ENCODE data around the gene PDZRN4.
"Not testable (repeated sequence)": the region's sequence is repeated elsewhere in the genome, so short reads cannot be mapped to it uniquely, and the experiment has no call there.

The PDZRN4 gene

GRCh38 chr12:41189395-41190251 is 1.5 kb downstream of the PDZRN4 start:
- no peak overlapping the region for H3K9ac ChIP-seq (ENCODE audit: low read depth, low read length)
- H3K4me3 ChIP-seq (ENCODE audit: low read length) = no peak overlapping the region
- no peaks in the 10 kb centered on the region for H3K9me3 ChIP-seq (replicated peaks; ENCODE audit: low read length)
- no peaks in the 10 kb centered on the region for H3K4me1 ChIP-seq (ENCODE audit: control insufficient read depth, insufficient read depth, low read length)
- H3K4me2 ChIP-seq (ENCODE audit: low read length) = peak overlapping the region; percentile 30
- H3K27me3 ChIP-seq (ENCODE audit: control insufficient read depth, insufficient read depth, low read length) = peaks cover 41% of the 10 kb centered on the region
- no peaks in the 10 kb centered on the region for H3K36me3 ChIP-seq (ENCODE audit: insufficient read depth, low read length)

GRCh38 chr12:41190338-41190737 is 2.2 kb downstream of the PDZRN4 start:
- no peak overlapping the region for H3K4me3 ChIP-seq (ENCODE audit: low read length)

GRCh38 chr12:41191549-41191948 is 3.4 kb downstream of the PDZRN4 start:
- not testable (repeated sequence) for H3K9me3 ChIP-seq (replicated peaks; ENCODE audit: low read length); H3K4me2 ChIP-seq (ENCODE audit: low read length); H3K36me3 ChIP-seq (ENCODE audit: insufficient read depth, low read length); H3K4me1 ChIP-seq (ENCODE audit: control insufficient read depth, insufficient read depth, low read length); H3K9ac ChIP-seq (ENCODE audit: low read depth, low read length); H3K4me3 ChIP-seq (ENCODE audit: low read length)
- H3K27me3 ChIP-seq (ENCODE audit: control insufficient read depth, insufficient read depth, low read length) = peaks cover 41% of the 10 kb centered on the region

More at GRCh38 chr12:41190338-41190737, 2.2 kb downstream of the PDZRN4 start:
- Histone ChIP-seq H3K27me3 (ENCODE audit: control insufficient read depth, insufficient read depth, low read length) (peaks cover 41% of the 10 kb centered on the region), H3K4me2 (ENCODE audit: low read length) (no peak overlapping the region), H3K4me1 (ENCODE audit: control insufficient read depth, insufficient read depth, low read length) (no peaks in the 10 kb centered on the region), H3K9ac (ENCODE audit: low read depth, low read length) (no peak overlapping the region), H3K36me3 (ENCODE audit: insufficient read depth, low read length) (no peaks in the 10 kb centered on the region), H3K9me3 (replicated peaks; ENCODE audit: low read length) (no peaks in the 10 kb centered on the region)

GRCh38 chr12:41193311-41193710 is 5.2 kb downstream of the PDZRN4 start:
- Histone ChIP-seq H3K4me3 (ENCODE audit: low read length) (no peak overlapping the region), H3K27me3 (ENCODE audit: control insufficient read depth, insufficient read depth, low read length) (peaks cover 27% of the 10 kb centered on the region), H3K4me1 (ENCODE audit: control insufficient read depth, insufficient read depth, low read length) (no peaks in the 10 kb centered on the region), H3K9ac (ENCODE audit: low read depth, low read length) (no peak overlapping the region), H3K36me3 (ENCODE audit: insufficient read depth, low read length) (no peaks in the 10 kb centered on the region), H3K9me3 (replicated peaks; ENCODE audit: low read length) (no peaks in the 10 kb centered on the region), H3K4me2 (ENCODE audit: low read length) (no peak overlapping the region)

- H3K9me3 ChIP-seq (replicated peaks; ENCODE audit: low read length) = no peaks in the 10 kb centered on the region
- H3K36me3 ChIP-seq (ENCODE audit: insufficient read depth, low read length) = no peaks in the 10 kb centered on the region
- no peak overlapping the region for H3K4me3 ChIP-seq (ENCODE audit: low read length)
- H3K4me2 ChIP-seq (ENCODE audit: low read length) = no peak overlapping the region
- H3K4me1 ChIP-seq (ENCODE audit: control insufficient read depth, insufficient read depth, low read length) = no peaks in the 10 kb centered on the region
- H3K9ac ChIP-seq (ENCODE audit: low read depth, low read length) = no peak overlapping the region
- peaks cover 10% of the 10 kb centered on the region for H3K27me3 ChIP-seq (ENCODE audit: control insufficient read depth, insufficient read depth, low read length)
These were observed 13.9 kb downstream of the PDZRN4 start for GRCh38 chr12:41202051-41202450.

- H3K4me3 ChIP-seq (ENCODE audit: low read length) = no peak overlapping the region
- no peak overlapping the region for H3K9ac ChIP-seq (ENCODE audit: low read depth, low read length)
- H3K27me3 ChIP-seq (ENCODE audit: control insufficient read depth, insufficient read depth, low read length) = peaks cover 10% of the 10 kb centered on the region
These were observed 17.1 kb downstream of the PDZRN4 start for GRCh38 chr12:41205070-41205709.

GRCh38 chr12:41206298-41206697 is 18.2 kb downstream of the PDZRN4 start:
- no peaks in the 10 kb centered on the region for H3K4me1 ChIP-seq (ENCODE audit: control insufficient read depth, insufficient read depth, low read length)
- H3K4me2 ChIP-seq (ENCODE audit: low read length) = no peak overlapping the region
- no peak overlapping the region for H3K4me3 ChIP-seq (ENCODE audit: low read length)
- H3K27me3 ChIP-seq (ENCODE audit: control insufficient read depth, insufficient read depth, low read length) = peaks cover 10% of the 10 kb centered on the region
- no peaks in the 10 kb centered on the region for H3K9me3 ChIP-seq (replicated peaks; ENCODE audit: low read length)
- H3K9ac ChIP-seq (ENCODE audit: low read depth, low read length) = no peak overlapping the region
- H3K36me3 ChIP-seq (ENCODE audit: insufficient read depth, low read length) = no peaks in the 10 kb centered on the region

More at GRCh38 chr12:41205070-41205709, 17.1 kb downstream of the PDZRN4 start:
- H3K4me2 ChIP-seq (ENCODE audit: low read length) = no peak overlapping the region
- no peaks in the 10 kb centered on the region for H3K9me3 ChIP-seq (replicated peaks; ENCODE audit: low read length)
- H3K36me3 ChIP-seq (ENCODE audit: insufficient read depth, low read length) = no peaks in the 10 kb centered on the region
- no peaks in the 10 kb centered on the region for H3K4me1 ChIP-seq (ENCODE audit: control insufficient read depth, insufficient read depth, low read length)

GRCh38 chr12:41211448-41211847 is 23.3 kb downstream of the PDZRN4 start:
- Histone ChIP-seq H3K36me3 (ENCODE audit: insufficient read depth, low read length) (no peaks in the 10 kb centered on the region), H3K4me3 (ENCODE audit: low read length) (no peak overlapping the region), H3K9me3 (replicated peaks; ENCODE audit: low read length) (no peaks in the 10 kb centered on the region), H3K27me3 (ENCODE audit: control insufficient read depth, insufficient read depth, low read length) (peaks cover 5% of the 10 kb centered on the region), H3K4me2 (ENCODE audit: low read length) (no peak overlapping the region), H3K9ac (ENCODE audit: low read depth, low read length) (no peak overlapping the region), H3K4me1 (ENCODE audit: control insufficient read depth, insufficient read depth, low read length) (no peaks in the 10 kb centered on the region)

- no peak overlapping the region for H3K4me3 ChIP-seq (ENCODE audit: low read length)
- no peak overlapping the region for H3K9ac ChIP-seq (ENCODE audit: low read depth, low read length)
- H3K9me3 ChIP-seq (replicated peaks; ENCODE audit: low read length) = no peaks in the 10 kb centered on the region
- H3K36me3 ChIP-seq (ENCODE audit: insufficient read depth, low read length) = no peaks in the 10 kb centered on the region
- H3K27me3 ChIP-seq (ENCODE audit: control insufficient read depth, insufficient read depth, low read length) = peaks cover 5% of the 10 kb centered on the region
- no peaks in the 10 kb centered on the region for H3K4me1 ChIP-seq (ENCODE audit: control insufficient read depth, insufficient read depth, low read length)
- no peak overlapping the region for H3K4me2 ChIP-seq (ENCODE audit: low read length)
These were observed 24.5 kb downstream of the PDZRN4 start for GRCh38 chr12:41212625-41213024.

- no peak overlapping the region for H3K4me3 ChIP-seq (ENCODE audit: low read length)
- peaks cover 5% of the 10 kb centered on the region for H3K27me3 ChIP-seq (ENCODE audit: control insufficient read depth, insufficient read depth, low read length)
- no peaks in the 10 kb centered on the region for H3K9me3 ChIP-seq (replicated peaks; ENCODE audit: low read length)
- H3K4me1 ChIP-seq (ENCODE audit: control insufficient read depth, insufficient read depth, low read length) = no peaks in the 10 kb centered on the region
- H3K9ac ChIP-seq (ENCODE audit: low read depth, low read length) = no peak overlapping the region
- no peaks in the 10 kb centered on the region for H3K36me3 ChIP-seq (ENCODE audit: insufficient read depth, low read length)
- no peak overlapping the region for H3K4me2 ChIP-seq (ENCODE audit: low read length)
These were observed 25.0 kb downstream of the PDZRN4 start for GRCh38 chr12:41213107-41213506.

GRCh38 chr12:41213648-41214047 is 25.5 kb downstream of the PDZRN4 start:
- H3K4me2 ChIP-seq (ENCODE audit: low read length) = no peak overlapping the region
- H3K9me3 ChIP-seq (replicated peaks; ENCODE audit: low read length) = no peaks in the 10 kb centered on the region
- no peak overlapping the region for H3K9ac ChIP-seq (ENCODE audit: low read depth, low read length)
- no peaks in the 10 kb centered on the region for H3K4me1 ChIP-seq (ENCODE audit: control insufficient read depth, insufficient read depth, low read length)
- H3K4me3 ChIP-seq (ENCODE audit: low read length) = no peak overlapping the region
- H3K27me3 ChIP-seq (ENCODE audit: control insufficient read depth, insufficient read depth, low read length) = peaks cover 5% of the 10 kb centered on the region
- no peaks in the 10 kb centered on the region for H3K36me3 ChIP-seq (ENCODE audit: insufficient read depth, low read length)
